ENCODE measurements around the gene NEDD1.

DNA sequence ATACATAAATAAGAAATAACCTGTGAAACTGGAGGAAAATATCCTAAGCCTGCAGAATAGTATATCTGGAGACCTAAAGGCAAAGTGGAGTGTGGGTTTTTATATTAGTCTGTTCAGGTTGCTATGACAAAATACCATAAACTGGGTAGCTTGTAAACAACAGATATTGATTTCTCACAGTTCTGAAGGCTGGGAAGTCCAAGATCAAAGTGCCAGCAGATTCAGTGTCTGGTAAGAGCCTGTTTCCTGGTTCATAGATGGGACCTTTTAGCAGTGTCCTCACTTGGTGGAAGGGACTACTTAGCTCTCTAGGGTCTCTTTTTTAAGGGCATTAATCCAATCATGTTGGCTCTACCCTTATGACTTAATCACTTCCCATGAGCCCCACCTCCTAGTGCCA lies 25.4 kb upstream of the NEDD1 start:
- TF ChIP-seq EZH2 (IDR thresholded peaks at IDR 0.05; ENCODE audit: insufficient read depth, poor library complexity, severe bottlenecking) (no peak), EZH2phosphoT487 (IDR thresholded peaks at IDR 0.05; ENCODE audit: insufficient read depth, low read depth) (no peak)
